Activated T-cell treated with anti-CD3 and anti-CD28 coated beads, Interleukin-2, amount 50 U/mL, for 72 hours (primary cell): ENCODE measurements around the gene PRPF38B. TPM values are rescaled to one million over a fixed set of nuclear protein-coding genes. Genes with fewer than 3 reads are reported as not detected.

Experiments used
- ATAC-seq, 2 donors: fragments of 150-1000 bp; cut with Tn5 transposase; replicated peaks in 1 of 2; 2 replicates each; pipeline ENCODE4 v1.10.0; 2021; ENCODE audit warnings: moderate library complexity in 2 of 2, mild to moderate bottlenecking in 1 of 2
- DNase-seq, 2 donors: peaks; one replicate each; pipeline ENCODE4 v3.0.0; 2021 to 2022; ENCODE audit warnings: mixed read lengths in 1 of 2
- H3K27ac Mint-ChIP-seq: one replicate; pipeline ENCODE4 v1.8.0; 2022; ENCODE audit warnings: mild to moderate bottlenecking, moderate library complexity, mixed read lengths
- H3K27me3 Mint-ChIP-seq: one replicate; pipeline ENCODE4 v1.8.0; 2022; ENCODE audit warnings: low read depth, mixed read lengths
- H3K36me3 Mint-ChIP-seq, 2 donors: one replicate each; pipeline ENCODE4 v1.8.0; 2022; ENCODE audit warnings: mixed read lengths in 2 of 2, mild to moderate bottlenecking in 1 of 2; ENCODE audit not compliant: insufficient read depth in 2 of 2
- H3K4me1 Mint-ChIP-seq: one replicate; pipeline ENCODE4 v1.8.0; 2022; ENCODE audit warnings: low read depth, mixed read lengths
- H3K4me3 Mint-ChIP-seq, 2 donors: one replicate each; pipeline ENCODE4 v1.8.0; 2022; ENCODE audit warnings: mild to moderate bottlenecking in 2 of 2, mixed read lengths in 2 of 2, moderate library complexity in 2 of 2
- H3K9me3 Mint-ChIP-seq, 2 donors: one replicate each; pipeline ENCODE4 v1.8.0; 2022; ENCODE audit warnings: mixed read lengths in 2 of 2
- total RNA-seq, 2 donors: library from RNA; stranded (reverse); gene quantifications; one replicate each; pipeline ENCODE4 v1.2.3, GENCODE V29; 2022

Gene PRPF38B, protein sequence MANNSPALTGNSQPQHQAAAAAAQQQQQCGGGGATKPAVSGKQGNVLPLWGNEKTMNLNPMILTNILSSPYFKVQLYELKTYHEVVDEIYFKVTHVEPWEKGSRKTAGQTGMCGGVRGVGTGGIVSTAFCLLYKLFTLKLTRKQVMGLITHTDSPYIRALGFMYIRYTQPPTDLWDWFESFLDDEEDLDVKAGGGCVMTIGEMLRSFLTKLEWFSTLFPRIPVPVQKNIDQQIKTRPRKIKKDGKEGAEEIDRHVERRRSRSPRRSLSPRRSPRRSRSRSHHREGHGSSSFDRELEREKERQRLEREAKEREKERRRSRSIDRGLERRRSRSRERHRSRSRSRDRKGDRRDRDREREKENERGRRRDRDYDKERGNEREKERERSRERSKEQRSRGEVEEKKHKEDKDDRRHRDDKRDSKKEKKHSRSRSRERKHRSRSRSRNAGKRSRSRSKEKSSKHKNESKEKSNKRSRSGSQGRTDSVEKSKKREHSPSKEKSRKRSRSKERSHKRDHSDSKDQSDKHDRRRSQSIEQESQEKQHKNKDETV
- total RNA-seq = 10 to 100 TPM; 86.3 to 87.4 TPM

GRCh38 chr1:108691942-108692723 is at the start of gene PRPF38B:
Gene PRPF38B (plus strand): TSS chr1:108692310. CDS start chr1:108692592, 282 bp downstream.
- peak; percentile 89 for ATAC-seq
- peak within 1 kb of the TSS; percentile 96 for H3K27ac Mint-ChIP-seq
- H3K9me3 Mint-ChIP-seq = no peaks in the 10 kb centered on the region
- peak; percentile 93 to 95 for DNase-seq
- H3K36me3 Mint-ChIP-seq = peaks cover 10 to 31% of the 10 kb centered on the region in 2 donors
- H3K27me3 Mint-ChIP-seq = no peaks in the 10 kb centered on the region
- peaks cover 38% of the 10 kb centered on the region for H3K4me1 Mint-ChIP-seq
- H3K4me3 Mint-ChIP-seq = peak within 1 kb of the TSS; percentile 97 to 99

GRCh38 chr1:108643492-108644335 is 48.4 kb upstream of the PRPF38B start:
- peaks cover 6 to 23% of the 10 kb centered on the region in 2 donors for H3K36me3 Mint-ChIP-seq
- peak overlapping the region; percentile 62 for H3K27ac Mint-ChIP-seq
- peak overlapping the region; percentile 41 to 90 for H3K4me3 Mint-ChIP-seq
- DNase-seq (peak; percentile 43 to 47), ATAC-seq (peak; percentile 42 to 54)
- H3K9me3 Mint-ChIP-seq = peaks cover 0 to 3% of the 10 kb centered on the region in 2 donors
- no peaks in the 10 kb centered on the region for H3K27me3 Mint-ChIP-seq
- peaks cover 76% of the 10 kb centered on the region for H3K4me1 Mint-ChIP-seq

DNA sequence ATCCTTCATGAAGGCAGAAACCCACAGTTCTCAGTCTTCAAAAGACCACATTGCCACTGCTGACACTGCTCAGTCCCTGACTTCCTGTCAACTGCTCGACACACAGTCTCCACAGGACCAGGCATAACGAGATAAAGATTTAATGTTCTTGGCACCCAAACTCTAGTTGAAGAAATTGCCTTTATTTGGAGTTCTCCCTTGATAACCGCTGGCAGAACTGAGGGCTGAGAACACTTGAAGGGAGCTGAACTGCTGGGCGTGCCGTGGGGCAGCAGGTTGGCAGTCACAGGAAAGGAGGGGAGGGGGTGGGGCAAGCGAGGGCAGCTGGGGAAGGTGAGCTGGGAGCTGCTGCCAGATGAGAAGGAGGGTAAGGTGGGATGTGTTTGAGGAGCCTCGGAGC is 47.1 kb upstream of the PRPF38B start:
- H3K36me3 Mint-ChIP-seq = peaks cover 10 to 24% of the 10 kb centered on the region in 2 donors
- peaks cover 68% of the 10 kb centered on the region for H3K4me1 Mint-ChIP-seq
- peak; percentile 55 to 58 for ATAC-seq
- peaks cover 0 to 3% of the 10 kb centered on the region in 2 donors for H3K9me3 Mint-ChIP-seq
- H3K27ac Mint-ChIP-seq = peak overlapping the region; percentile 94
- peak overlapping the region; percentile 82 to 90 for H3K4me3 Mint-ChIP-seq
- H3K27me3 Mint-ChIP-seq = no peaks in the 10 kb centered on the region
- DNase-seq = peak; percentile 46 to 56

DNA sequence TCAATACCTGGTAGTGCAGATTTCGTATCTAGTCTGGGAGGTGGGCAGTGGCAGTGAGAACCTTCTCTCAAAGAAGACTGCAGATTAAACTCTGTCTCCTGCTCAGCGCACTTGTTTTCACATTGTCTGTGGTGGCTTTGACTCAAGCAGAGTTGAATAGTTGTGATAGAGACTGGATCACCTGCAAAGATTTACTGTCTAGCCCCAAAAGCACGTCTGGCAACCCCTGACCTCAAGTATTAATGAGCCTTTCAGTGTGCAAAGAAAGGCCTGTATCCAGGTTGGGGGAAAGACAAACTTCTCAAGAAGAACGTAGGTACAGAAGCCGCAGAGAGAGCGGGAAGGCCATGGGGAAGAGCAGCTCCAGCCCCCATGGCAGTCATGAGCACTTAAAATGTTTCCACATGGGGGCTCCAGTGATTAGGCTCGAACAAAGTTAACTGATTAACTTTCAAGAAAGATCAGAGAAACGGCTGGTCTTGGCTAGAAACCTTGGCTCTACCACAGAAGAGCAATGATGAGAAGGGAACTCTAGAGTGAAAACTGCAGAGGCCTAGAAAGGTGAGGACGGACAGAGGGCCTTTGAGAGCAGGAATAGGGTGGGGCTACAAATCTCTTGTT is 46.4 kb upstream of the PRPF38B start:
- DNase-seq (no peak), ATAC-seq (no peak)
- H3K36me3 Mint-ChIP-seq = peaks cover 7 to 21% of the 10 kb centered on the region in 2 donors
- peak overlapping the region; percentile 94 for H3K27ac Mint-ChIP-seq
- no peaks in the 10 kb centered on the region for H3K9me3 Mint-ChIP-seq
- H3K27me3 Mint-ChIP-seq = no peaks in the 10 kb centered on the region
- H3K4me3 Mint-ChIP-seq = peak overlapping the region; percentile 82 to 90
- H3K4me1 Mint-ChIP-seq = peaks cover 61% of the 10 kb centered on the region

DNA sequence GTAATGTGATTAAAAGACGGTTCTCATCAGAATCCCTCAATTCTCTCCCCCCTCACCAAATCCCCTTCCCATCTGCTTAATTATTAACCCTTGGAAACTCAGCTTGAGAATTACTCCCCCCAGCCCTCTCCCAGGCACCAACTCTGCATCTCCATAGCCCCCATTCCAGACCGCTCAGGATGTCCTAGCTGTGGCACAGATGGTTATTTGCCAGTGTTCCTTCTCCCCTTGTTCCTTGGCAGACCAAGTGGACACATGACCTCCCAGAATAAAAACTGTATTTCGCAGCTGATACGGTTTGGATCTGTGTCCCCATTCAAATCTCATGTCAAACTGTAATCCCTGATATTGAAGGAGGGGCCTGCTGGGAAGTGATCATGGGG is 45.9 kb upstream of the PRPF38B start:
- Mint-ChIP-seq H3K4me3 (peak overlapping the region; percentile 82 to 90), H3K9me3 (no peaks in the 10 kb centered on the region), H3K36me3 (peaks cover 7 to 26% of the 10 kb centered on the region in 2 donors), H3K27ac (peak overlapping the region; percentile 94), H3K27me3 (no peaks in the 10 kb centered on the region), H3K4me1 (peaks cover 61% of the 10 kb centered on the region)
- DNase-seq (no peak), ATAC-seq (no peak)

DNA sequence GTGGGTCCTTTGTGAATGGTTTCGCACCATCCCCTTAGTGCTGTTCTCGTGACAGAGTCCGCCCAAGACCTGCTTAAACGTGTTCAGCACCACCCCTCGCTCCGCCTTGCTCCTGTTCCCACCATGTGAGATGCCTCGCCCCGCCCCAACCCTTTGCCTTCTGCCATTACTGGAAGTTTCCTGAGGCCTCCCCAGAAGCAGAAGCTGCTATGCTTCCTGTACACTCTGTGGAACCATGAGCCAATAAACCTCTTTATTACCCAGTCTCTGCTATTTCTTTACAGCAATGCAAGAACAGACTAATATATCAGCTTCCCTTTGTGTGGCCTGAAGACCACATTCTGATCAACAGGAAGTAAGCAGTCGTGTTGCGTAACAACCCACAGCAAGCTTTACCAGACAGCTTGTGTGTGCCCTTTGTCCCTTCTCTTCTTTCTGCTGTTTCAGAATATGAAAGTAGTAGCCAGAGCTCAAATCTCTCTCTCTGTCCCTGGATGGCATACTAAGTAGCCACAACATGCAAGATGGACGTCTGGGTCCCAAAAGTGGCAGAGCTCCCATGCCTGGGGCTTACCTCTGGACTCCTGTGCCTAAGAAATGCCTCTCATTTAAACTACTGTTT is 45.4 kb upstream of the PRPF38B start:
- H3K36me3 Mint-ChIP-seq = peaks cover 9 to 29% of the 10 kb centered on the region in 2 donors

DNA sequence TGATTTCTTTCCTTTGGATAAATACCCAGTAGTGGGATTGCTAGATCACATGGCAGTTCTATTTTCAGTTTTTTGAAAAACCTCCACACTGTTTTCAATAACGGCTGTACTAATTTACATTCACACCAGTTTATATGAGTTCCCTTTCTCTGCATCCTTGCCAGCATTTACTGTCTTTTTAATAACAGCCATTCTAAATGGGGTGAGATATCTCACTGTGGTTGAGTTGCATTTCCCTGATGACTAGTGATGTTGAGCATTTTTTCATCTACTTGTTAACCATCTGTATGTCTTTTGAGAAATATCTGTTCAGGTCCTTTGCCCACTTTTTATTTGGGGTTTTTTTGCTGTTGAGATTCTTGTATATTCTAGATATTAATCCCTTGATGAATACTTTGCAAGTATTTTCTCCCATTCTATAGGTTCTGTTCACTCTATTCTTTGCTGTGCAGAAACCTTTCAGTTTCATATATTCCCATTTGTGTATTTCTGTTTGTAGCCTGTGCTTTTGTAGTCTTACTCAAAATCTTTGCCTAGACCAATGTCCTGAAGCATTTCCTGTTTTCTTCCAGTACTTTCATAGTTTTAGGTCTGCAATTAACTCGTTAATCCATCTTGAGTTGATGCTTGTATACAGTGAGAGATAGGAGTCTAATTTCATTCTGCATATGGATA is 38.5 kb upstream of the PRPF38B start:
- Mint-ChIP-seq H3K27ac (peak overlapping the region; percentile 62), H3K9me3 (no peaks in the 10 kb centered on the region), H3K4me3 (no peak overlapping the region), H3K27me3 (no peaks in the 10 kb centered on the region), H3K36me3 (peaks cover 11 to 24% of the 10 kb centered on the region in 2 donors), H3K4me1 (peaks cover 22% of the 10 kb centered on the region)
- no peak for DNase-seq
- peak in 1 of 2 donors; percentile 43 for ATAC-seq

More for the DNA sequence above, 45.4 kb upstream of the PRPF38B start:
- Mint-ChIP-seq H3K27ac (peak overlapping the region; percentile 94), H3K27me3 (no peaks in the 10 kb centered on the region), H3K4me3 (peak overlapping the region; percentile 82 to 90), H3K9me3 (no peaks in the 10 kb centered on the region), H3K4me1 (peaks cover 61% of the 10 kb centered on the region)
- ATAC-seq (peak; percentile 68 to 76), DNase-seq (peak; percentile 72 to 81)

DNA sequence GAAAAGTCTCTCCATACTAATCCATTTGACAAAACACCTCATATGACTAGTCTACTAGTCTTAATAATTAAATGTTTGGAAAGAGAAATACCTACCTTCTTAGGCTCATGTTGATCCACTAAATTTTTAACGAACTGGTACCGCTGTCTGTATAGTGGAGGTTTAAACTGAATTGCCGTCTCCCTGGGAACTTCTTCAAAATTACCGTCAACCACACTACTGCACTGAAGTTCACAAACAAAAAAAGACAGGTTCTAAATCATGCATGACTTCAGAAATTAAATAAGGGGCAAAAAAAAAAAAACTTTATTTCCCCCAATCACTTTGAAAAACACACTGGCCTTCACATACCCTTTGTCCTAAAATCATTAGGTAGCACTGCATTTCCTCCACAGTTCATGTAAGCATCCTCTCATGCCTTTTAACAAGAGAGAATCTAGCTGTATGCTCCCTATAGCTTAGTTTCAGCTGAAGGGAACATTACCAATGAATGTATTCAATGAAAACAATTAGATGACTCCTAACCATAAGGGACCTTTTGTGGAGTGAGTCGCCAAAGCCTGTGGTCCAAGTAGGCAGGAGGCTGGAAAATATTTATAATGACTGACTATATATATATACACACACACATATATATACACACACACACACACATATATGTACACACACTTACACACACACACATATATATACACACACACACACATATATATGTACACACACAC is 34.6 kb upstream of the PRPF38B start:
- Mint-ChIP-seq H3K4me1 (peaks cover 41% of the 10 kb centered on the region), H3K36me3 (peaks cover 5 to 7% of the 10 kb centered on the region in 2 donors), H3K27ac (peak overlapping the region; percentile 66), H3K27me3 (no peaks in the 10 kb centered on the region), H3K9me3 (no peaks in the 10 kb centered on the region), H3K4me3 (peak overlapping the region in 1 of 2 donors; percentile 10)
- ATAC-seq = peak; percentile 13 to 24
- peak in 1 of 2 donors; percentile 36 for DNase-seq

- H3K4me1 Mint-ChIP-seq = peaks cover 48% of the 10 kb centered on the region
- peaks cover 0 to 3% of the 10 kb centered on the region in 2 donors for H3K36me3 Mint-ChIP-seq
- ATAC-seq (peak; percentile 91 to 93), DNase-seq (peak; percentile 85 to 87)
- peak within 1 kb of the TSS; percentile 85 to 90 for H3K4me3 Mint-ChIP-seq
- H3K27ac Mint-ChIP-seq = peak within 1 kb of the TSS; percentile 97
- no peaks in the 10 kb centered on the region for H3K9me3 Mint-ChIP-seq
- no peaks in the 10 kb centered on the region for H3K27me3 Mint-ChIP-seq
Measured at GRCh38 chr1:108661030-108661609, 31.0 kb upstream of the PRPF38B start, which contains the start of gene HENMT1. Gene HENMT1 (minus strand): TSS chr1:108661093. CDS start chr1:108659884, 1,209 bp downstream.

DNA sequence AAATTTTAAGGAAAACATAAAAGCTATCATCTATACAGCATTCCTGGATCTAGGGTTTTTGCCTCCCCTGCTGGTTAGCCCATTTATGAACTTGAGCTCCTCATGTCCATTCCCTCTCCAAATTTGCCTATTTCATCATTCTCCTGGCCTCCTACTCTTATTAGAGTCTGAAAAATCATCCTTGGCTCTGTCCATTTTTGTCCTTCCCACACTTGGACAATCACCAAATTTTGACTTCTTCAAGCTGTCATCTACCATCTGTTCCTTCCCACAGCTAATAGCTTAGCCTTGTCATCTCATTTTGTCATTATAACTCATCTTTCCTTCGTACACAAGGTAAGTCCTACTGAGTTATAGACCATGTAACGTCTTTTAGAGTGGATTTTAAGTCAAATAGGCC is 29.0 kb upstream of the PRPF38B start:
- no peak for ATAC-seq
- no peak for DNase-seq
- Mint-ChIP-seq H3K4me1 (peaks cover 35% of the 10 kb centered on the region), H3K9me3 (no peaks in the 10 kb centered on the region), H3K27me3 (no peaks in the 10 kb centered on the region), H3K4me3 (peak overlapping the region in 1 of 2 donors; percentile 35), H3K36me3 (peaks cover 0 to 2% of the 10 kb centered on the region in 2 donors), H3K27ac (peak overlapping the region; percentile 16)
